ACHN (cell line): ENCODE measurements around the gene KIAA0586.
"Not testable (repeated sequence)": the region's sequence is repeated elsewhere in the genome, so short reads cannot be mapped to it uniquely, and the experiment has no call there.

Experiments used
- DNase-seq: peaks from one replicate; pipeline ENCODE4 v3.0.0-alpha.2; 2015
- in situ Hi-C: cut with HindIII; loops from 2 replicates; pipeline ENCODE4 v1.10.0; 2017; ENCODE audit warnings: low sequenced_read_pairs, low pct_ligation_motif_present, low pct_unique_long_range_greater_than_20kb

Gene KIAA0586

DNA sequence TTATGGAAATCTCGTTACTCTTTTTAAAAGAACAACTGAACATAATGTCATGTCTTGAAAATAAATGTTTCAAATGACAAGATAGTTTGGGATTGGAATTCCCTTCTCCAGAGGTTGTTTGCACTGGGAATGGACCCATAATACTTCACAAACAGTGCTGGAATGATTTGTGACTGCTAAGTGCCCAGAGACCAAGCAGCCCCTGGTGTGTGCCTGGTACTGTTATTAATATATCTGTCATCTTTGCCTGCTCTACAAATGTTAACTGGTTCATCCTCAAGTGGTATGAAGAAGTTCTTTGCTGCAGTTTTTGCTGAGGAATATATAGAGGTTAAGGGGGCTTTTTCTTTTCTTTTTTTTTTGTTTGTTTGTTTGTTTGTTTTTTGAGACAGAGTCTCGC lies 145.3 kb downstream of the KIAA0586 start:
- in situ Hi-C loops, result no loop called here
- no peak for DNase-seq

GRCh38 chr14:58574623-58575022 lies 147.1 kb downstream of the KIAA0586 start:
- in situ Hi-C loops, result no loop called here

DNA sequence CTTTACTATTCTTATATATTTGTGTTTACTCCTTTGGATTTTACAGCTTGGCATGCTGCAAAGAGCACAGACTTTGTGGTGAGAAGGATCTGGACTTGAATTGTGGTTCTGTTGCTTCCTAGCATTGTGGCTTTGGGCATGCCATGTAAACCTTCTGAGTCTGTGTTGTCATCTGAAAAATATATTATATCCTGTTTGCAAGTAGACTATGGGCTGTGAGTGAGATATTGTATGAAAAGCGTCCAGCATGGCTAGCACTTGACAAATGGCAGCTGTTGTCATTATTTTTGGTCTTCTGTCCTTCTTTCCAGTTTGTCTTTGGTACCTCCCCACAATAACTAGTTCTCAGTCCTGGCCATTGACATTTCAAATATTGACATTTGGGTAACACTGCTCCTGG lies 148.4 kb downstream of the KIAA0586 start:
- DNase-seq, result no peak
- in situ Hi-C loops, result no loop called here

More at GRCh38 chr14:58574623-58575022, 147.1 kb downstream of the KIAA0586 start:
- DNase-seq, result no peak

- in situ Hi-C loops, result not testable (repeated sequence)
These were observed 152.5 kb downstream of the KIAA0586 start for GRCh38 chr14:58580035-58580434.

DNA sequence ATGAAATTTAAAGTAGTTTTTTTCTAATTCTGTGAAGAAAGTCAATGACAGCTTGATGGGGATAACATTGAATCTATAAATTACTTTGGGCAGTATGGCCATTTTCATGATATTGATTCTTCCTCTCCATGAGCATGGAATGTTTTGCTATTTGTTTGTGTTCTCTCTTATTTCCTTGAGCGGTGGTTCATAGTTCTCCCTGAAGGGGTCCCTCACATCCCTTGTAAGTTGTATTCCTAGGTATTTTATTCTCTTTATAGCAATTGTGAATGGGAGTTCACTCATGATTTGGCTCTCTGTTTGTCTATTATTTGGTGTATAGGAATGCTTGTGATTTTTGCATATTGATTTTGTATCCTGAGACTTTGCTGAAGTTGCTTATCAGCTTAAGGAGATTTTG lies 153.9 kb downstream of the KIAA0586 start:
- DNase-seq, in situ Hi-C loops: not testable (repeated sequence)

More at GRCh38 chr14:58580035-58580434, 152.5 kb downstream of the KIAA0586 start:
- DNase-seq, result not testable (repeated sequence)

GRCh38 chr14:58584383-58584782 lies 156.9 kb downstream of the KIAA0586 start:
- no peak for DNase-seq
- in situ Hi-C loops, result no loop called here

DNA sequence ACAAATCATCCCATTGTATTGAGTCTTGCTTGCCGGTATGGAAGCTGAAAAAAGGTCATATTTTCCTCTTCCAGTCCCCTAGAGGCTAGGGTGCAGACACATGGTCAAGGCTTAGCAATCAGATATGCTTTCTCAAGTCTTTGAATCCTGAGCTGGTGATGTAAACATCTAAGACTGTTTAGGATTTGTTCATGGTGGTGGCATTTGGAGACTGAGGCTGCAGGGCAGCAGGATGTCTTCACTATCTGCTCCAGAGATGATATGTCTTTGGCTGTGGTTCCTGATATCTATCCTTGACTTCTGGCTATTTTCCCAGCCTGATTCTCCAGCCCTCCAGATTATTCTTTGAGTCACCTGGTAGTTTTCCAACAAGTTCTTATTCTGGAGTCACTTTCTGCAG lies 159.8 kb downstream of the KIAA0586 start:
- DNase-seq, result no peak
- in situ Hi-C loops, result no loop called here

DNA sequence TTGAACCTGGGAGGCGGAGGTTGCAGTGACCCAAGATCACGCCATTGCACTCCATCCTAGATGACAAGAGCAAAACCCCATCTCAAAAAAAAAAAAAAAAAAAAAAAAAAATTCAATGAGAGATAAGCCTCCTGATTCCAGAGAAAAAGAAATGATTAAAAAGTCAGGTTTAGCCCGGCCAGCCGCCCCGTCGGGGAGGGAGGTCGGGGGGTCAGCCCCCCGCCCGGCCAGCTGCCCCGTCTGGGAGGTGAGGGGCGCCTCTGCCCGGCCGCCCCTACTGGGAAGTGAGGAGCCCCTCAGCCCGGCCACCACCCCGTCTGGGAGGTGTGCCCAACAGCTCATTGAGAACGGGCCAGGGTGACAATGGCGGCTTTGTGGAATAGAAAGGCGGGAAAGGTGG lies 160.8 kb downstream of the KIAA0586 start:
- DNase-seq, in situ Hi-C loops: not testable (repeated sequence)

DNA sequence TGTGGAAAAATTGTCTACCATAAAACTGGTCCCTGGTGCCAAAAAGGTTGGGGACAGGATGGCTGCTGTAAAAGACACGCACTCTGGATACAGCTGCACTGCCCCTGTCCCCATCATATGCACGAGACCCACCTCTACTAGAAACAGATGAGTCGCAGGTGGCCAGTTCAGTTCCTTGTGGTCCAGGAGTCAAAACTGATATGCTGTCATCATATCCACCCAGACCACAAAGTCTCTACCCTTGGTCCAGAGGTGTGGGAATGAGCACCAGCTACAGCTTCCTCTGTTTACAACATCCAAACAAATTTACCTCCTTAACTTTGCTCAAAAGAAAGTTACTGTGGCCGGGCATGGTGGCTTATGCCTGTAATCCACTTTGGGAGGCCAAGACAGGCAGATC lies 166.5 kb downstream of the KIAA0586 start:
- in situ Hi-C loops, result no loop called here
- no peak for DNase-seq

GRCh38 chr14:58597041-58597440 lies 169.5 kb downstream of the KIAA0586 start:
- DNase-seq, result no peak
- in situ Hi-C loops, result no loop called here

- no peak for DNase-seq
- in situ Hi-C loops, result no loop called here
These were observed 170.7 kb downstream of the KIAA0586 start for GRCh38 chr14:58598028-58598803.

- in situ Hi-C loops, result no loop called here
- no peak for DNase-seq
These were observed 171.4 kb downstream of the KIAA0586 start for GRCh38 chr14:58598804-58599525.

GRCh38 chr14:58599707-58600106 lies 172.2 kb downstream of the KIAA0586 start:
- in situ Hi-C loops, result no loop called here
- DNase-seq, result no peak
